WTC11 (cell line): ENCODE data around the gene CGN.

Source experiments
- FOXK1 ChIP-seq: sonication (generic); formaldehyde crosslinking; IDR thresholded peaks from 2 replicates; pipeline ENCODE4 v1.8.0; 2022; ENCODE audit warnings: mild to moderate bottlenecking, moderate library complexity, missing genetic modification reagents
- GABPB1 ChIP-seq: sonication (generic); formaldehyde crosslinking; IDR thresholded peaks from 2 replicates; pipeline ENCODE4 v1.8.1; 2023; ENCODE audit warnings: mild to moderate bottlenecking, missing genetic modification reagents
- NFYB ChIP-seq: sonication (generic); formaldehyde crosslinking; conservative IDR thresholded peaks from 2 replicates; pipeline ENCODE4 v1.8.0; 2022; ENCODE audit warnings: low read depth, missing genetic modification reagents
- NR2C2 ChIP-seq: sonication (generic); formaldehyde crosslinking; IDR thresholded peaks from 2 replicates; pipeline ENCODE4 v1.8.0; 2022; ENCODE audit warnings: mild to moderate bottlenecking, missing genetic modification reagents
- ZNF671 ChIP-seq: fragments of 250-450 bp; sonication (Bioruptor Pico); IDR thresholded peaks from 2 replicates; pipeline ENCODE4 v1.8.0; 2021; ENCODE audit warnings: mild to moderate bottlenecking
- TF ChIP-seq, protein P1 (sequence below): fragments of 200-600 bp; IDR thresholded peaks from 2 replicates; pipeline ENCODE4 v1.8.0; 2022; ENCODE audit warnings: antibody characterized with exemption
- TF ChIP-seq, protein P2 (sequence below): sonication (generic); formaldehyde crosslinking; IDR thresholded peaks from 2 replicates; pipeline ENCODE4 v1.8.1; 2023; ENCODE audit warnings: mild to moderate bottlenecking, missing genetic modification reagents, moderate library complexity

DNA sequence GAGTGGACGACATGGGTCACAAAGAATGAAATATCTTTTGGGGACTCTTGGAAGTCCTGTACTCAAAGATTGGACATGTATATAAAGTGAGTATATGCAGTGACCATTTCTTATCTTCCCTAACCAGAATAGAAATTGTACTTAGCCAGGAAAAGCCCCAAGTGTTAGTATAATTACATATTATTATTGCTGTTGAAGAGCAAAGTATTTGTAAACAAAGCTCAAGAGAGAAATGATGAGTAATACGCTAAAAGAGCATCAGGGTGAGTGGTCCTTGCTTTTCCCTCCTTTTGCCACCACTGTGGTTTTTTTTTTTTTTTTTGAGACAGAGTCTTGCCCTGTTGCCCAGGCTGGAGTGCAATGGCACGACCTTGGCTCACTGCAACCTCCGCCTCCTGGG is 6.4 kb upstream of the CGN start:
- TF ChIP-seq, protein P1, sequence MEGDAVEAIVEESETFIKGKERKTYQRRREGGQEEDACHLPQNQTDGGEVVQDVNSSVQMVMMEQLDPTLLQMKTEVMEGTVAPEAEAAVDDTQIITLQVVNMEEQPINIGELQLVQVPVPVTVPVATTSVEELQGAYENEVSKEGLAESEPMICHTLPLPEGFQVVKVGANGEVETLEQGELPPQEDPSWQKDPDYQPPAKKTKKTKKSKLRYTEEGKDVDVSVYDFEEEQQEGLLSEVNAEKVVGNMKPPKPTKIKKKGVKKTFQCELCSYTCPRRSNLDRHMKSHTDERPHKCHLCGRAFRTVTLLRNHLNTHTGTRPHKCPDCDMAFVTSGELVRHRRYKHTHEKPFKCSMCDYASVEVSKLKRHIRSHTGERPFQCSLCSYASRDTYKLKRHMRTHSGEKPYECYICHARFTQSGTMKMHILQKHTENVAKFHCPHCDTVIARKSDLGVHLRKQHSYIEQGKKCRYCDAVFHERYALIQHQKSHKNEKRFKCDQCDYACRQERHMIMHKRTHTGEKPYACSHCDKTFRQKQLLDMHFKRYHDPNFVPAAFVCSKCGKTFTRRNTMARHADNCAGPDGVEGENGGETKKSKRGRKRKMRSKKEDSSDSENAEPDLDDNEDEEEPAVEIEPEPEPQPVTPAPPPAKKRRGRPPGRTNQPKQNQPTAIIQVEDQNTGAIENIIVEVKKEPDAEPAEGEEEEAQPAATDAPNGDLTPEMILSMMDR: no peak
- no peak for TF ChIP-seq NFYB (CRISPR knock-in tag)
- TF ChIP-seq NR2C2 (CRISPR knock-in tag): no peak
- TF ChIP-seq, protein P2, sequence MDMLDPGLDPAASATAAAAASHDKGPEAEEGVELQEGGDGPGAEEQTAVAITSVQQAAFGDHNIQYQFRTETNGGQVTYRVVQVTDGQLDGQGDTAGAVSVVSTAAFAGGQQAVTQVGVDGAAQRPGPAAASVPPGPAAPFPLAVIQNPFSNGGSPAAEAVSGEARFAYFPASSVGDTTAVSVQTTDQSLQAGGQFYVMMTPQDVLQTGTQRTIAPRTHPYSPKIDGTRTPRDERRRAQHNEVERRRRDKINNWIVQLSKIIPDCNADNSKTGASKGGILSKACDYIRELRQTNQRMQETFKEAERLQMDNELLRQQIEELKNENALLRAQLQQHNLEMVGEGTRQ (CRISPR knock-in tag): no peak
- TF ChIP-seq GABPB1 (CRISPR knock-in tag): no peak
- TF ChIP-seq ZNF671 (CRISPR knock-in tag): no peak
- TF ChIP-seq FOXK1: no peak
